K562 (cell line): Measurements from ENCODE around the gene MRPL3. TPM values are rescaled to one million over a fixed set of nuclear protein-coding genes. Genes with fewer than 3 reads are reported as not detected.

Experiments
- ATAC-seq: fragments of 200-7000 bp; cut with Tn5 transposase; 3 replicates; pipeline ENCODE4 v1.9.1; 2020; ENCODE audit warnings: moderate library complexity
- BruUV-seq: library from RNA; stranded (reverse); fragments of 400-500 nt; replicated peaks from 2 replicates; lab custom pipeline; 2021; lab: Mats Ljungman, UMichigan
- CTCF ChIA-PET: fragments of 300-600 bp; formaldehyde crosslinking; extraction: SDS; loops from one replicate; lab custom pipeline; 2021; ENCODE audit warnings: low intra/inter-chr PET ratio; lab: Yijun Ruan, JAX
- POLR2A ChIA-PET: fragments of 300-600, 350-650 bp; sonication (Branson Sonifier 250); formaldehyde crosslinking; extraction: SDS; loops from one replicate; lab custom pipeline; 2021; ENCODE audit warnings: antibody characterized with exemption, inconsistent platforms; lab: Yijun Ruan, JAX
- DNase-seq, 4 experiments: peaks; one replicate each; pipeline versions ENCODE4 v3.0.0 to v3.0.0-alpha.2; 2011 to 2018; ENCODE audit warnings: low spot score in 3 of 4, mixed read lengths in 3 of 4; ENCODE audit errors: extremely low read depth in 1 of 4
- FAIRE-seq: peaks from 2 replicates; lab custom pipeline; 2011; peaks lifted over from hg19 to GRCh38; lab: Jason Lieb, UNC
- H2AFZ ChIP-seq: 2 replicates; pipeline ENCODE4 v1.6.0; 2011; ENCODE audit warnings: low read depth, low read length, control low read depth, inconsistent platforms
- H3K27ac ChIP-seq: fragments of 200-600 bp; 3 replicates; pipeline ENCODE4 v1.8.0; 2011; ENCODE audit warnings: low read depth, mild to moderate bottlenecking, control low read depth, inconsistent platforms, low read length, moderate library complexity, mixed read lengths; ENCODE audit errors: extremely low read depth
- H3K27me3 ChIP-seq, 2 experiments: fragments of 300-600 bp in 1 of 2; 2 replicates in 1 of 2; 3 replicates in 1 of 2; pipeline versions ENCODE4 v1.6.0 to v1.8.0; 2011; ENCODE audit warnings: inconsistent platforms in 2 of 2, low read length in 2 of 2, mild to moderate bottlenecking in 1 of 2, mixed read lengths in 1 of 2, moderate library complexity in 1 of 2; ENCODE audit not compliant: control insufficient read depth in 2 of 2, insufficient read depth in 2 of 2
- H3K36me3 ChIP-seq: fragments of 300-600 bp; 3 replicates; pipeline ENCODE4 v1.8.0; 2011; ENCODE audit warnings: mild to moderate bottlenecking, low read length, inconsistent platforms; ENCODE audit not compliant: control insufficient read depth, insufficient read depth
- H3K4me1 ChIP-seq, 2 experiments: fragments of 200-600 bp in 1 of 2; replicated peaks in 1 of 2; 2 replicates in 1 of 2; 3 replicates in 1 of 2; pipeline versions ENCODE4 v1.5.1 to v1.8.0; 2011; ENCODE audit warnings: inconsistent platforms in 2 of 2, low read length in 2 of 2, mild to moderate bottlenecking in 1 of 2, mixed read lengths in 1 of 2, moderate library complexity in 1 of 2; ENCODE audit not compliant: control insufficient read depth in 2 of 2, insufficient read depth in 2 of 2
- H3K4me2 ChIP-seq: 2 replicates; pipeline ENCODE4 v1.6.1; 2011; ENCODE audit warnings: low read length, control low read depth, inconsistent platforms, mixed read lengths; ENCODE audit not compliant: insufficient read depth
- H3K4me3 ChIP-seq: fragments of 200-600 bp; sonication (generic), shearing (Covaris generic); 2 replicates; pipeline ENCODE4 v1.5.1; 2016; ENCODE audit warnings: control low read depth, inconsistent platforms
- H3K79me2 ChIP-seq: fragments of 200-600 bp; 3 replicates; pipeline ENCODE4 v1.8.0; 2011; ENCODE audit warnings: low read length, inconsistent platforms; ENCODE audit not compliant: control insufficient read depth, insufficient read depth
- H3K9ac ChIP-seq, 2 experiments: 2 replicates each; pipeline versions ENCODE4 v1.6.0 to v1.6.1; 2011; ENCODE audit warnings: low read depth in 2 of 2, low read length in 2 of 2, control low read depth in 1 of 2, inconsistent platforms in 1 of 2, mild to moderate bottlenecking in 1 of 2, mixed read lengths in 1 of 2; ENCODE audit not compliant: insufficient read depth in 1 of 2
- H3K9me1 ChIP-seq: one replicate; pipeline ENCODE4 v1.6.0; 2011; ENCODE audit warnings: inconsistent platforms, mild to moderate bottlenecking, low read length, moderate library complexity; ENCODE audit not compliant: control insufficient read depth, insufficient read depth
- H3K9me3 ChIP-seq: replicated peaks from 2 replicates; pipeline ENCODE4 v1.5.1; 2011; ENCODE audit warnings: low read depth, low read length, inconsistent platforms; ENCODE audit not compliant: control insufficient read depth, insufficient read depth
- H4K20me1 ChIP-seq: replicated peaks from 2 replicates; pipeline ENCODE4 v1.6.1; 2011; ENCODE audit warnings: low read length, inconsistent platforms, mixed read lengths; ENCODE audit not compliant: control insufficient read depth, insufficient read depth
- CHAMP1 ChIP-seq: fragments of 450-650 bp; IDR thresholded peaks from 2 replicates; pipeline ENCODE4 v1.6.1; 2016; ENCODE audit warnings: mild to moderate bottlenecking
- CREB1 ChIP-seq, 2 experiments: sonication (generic) in 1 of 2; formaldehyde crosslinking in 1 of 2; IDR thresholded peaks; 2 replicates each; pipeline versions ENCODE4 v1.6.1 to v1.8.0; 2012 to 2022; ENCODE audit warnings: inconsistent platforms in 1 of 2, mild to moderate bottlenecking in 1 of 2, missing genetic modification reagents in 1 of 2, moderate library complexity in 1 of 2
- IFI16 ChIP-seq: fragments of 250-450 bp; sonication (Bioruptor Pico); IDR thresholded peaks from 2 replicates; pipeline ENCODE4 v2.1.2; 2022; ENCODE audit warnings: mild to moderate bottlenecking, inconsistent platforms
- MTF1 ChIP-seq: fragments of 250-450 bp; sonication (Bioruptor Pico); IDR thresholded peaks from 2 replicates; pipeline ENCODE4 v1.9.0; 2021; ENCODE audit warnings: moderate library complexity, mild to moderate bottlenecking, inconsistent platforms, borderline replicate concordance
- POLR3G ChIP-seq: IDR thresholded peaks from 2 replicates; pipeline ENCODE4 v1.6.1; 2011; ENCODE audit not compliant: insufficient read length, insufficient replicate concordance; ENCODE audit errors: extremely low read depth
- SETDB1 ChIP-seq: IDR thresholded peaks from one replicate; pipeline ENCODE4 v1.6.1; 2012; ENCODE audit warnings: low read length, control low read depth, inconsistent platforms
- SMARCC2 ChIP-seq: fragments of 450-650 bp; IDR thresholded peaks from 2 replicates; pipeline ENCODE4 v1.6.1; 2017; ENCODE audit warnings: antibody characterized with exemption, moderate library complexity, mild to moderate bottlenecking, low read depth
- ZNF197 ChIP-seq: fragments of 200-800 bp; sonication (Bioruptor generic); IDR thresholded peaks from 2 replicates; pipeline ENCODE4 v1.6.1; 2016; ENCODE audit warnings: low read depth, missing genetic modification characterization, missing compliant biosample characterization
- WGBS: fragments of 100-300 bp; shearing (Covaris generic); methylation state at CpG from one replicate; pipeline ENCODE4 v1.1.6; 2016; ENCODE audit warnings: low coverage, mixed read lengths; ENCODE audit not compliant: insufficient coverage; ENCODE audit errors: missing lambda C conversion rate; 5-methylcytosine and 5-hydroxymethylcytosine counted together
- in situ Hi-C: fragments of 300-500 bp; cut with MboI; formaldehyde crosslinking; loops from 4 replicates; pipeline ENCODE4 v1.15.0; 2018; ENCODE audit warnings: inconsistent platforms, mixed read lengths
- intact Hi-C: fragments of 100-400 bp; cut with micrococcal nuclease; formaldehyde crosslinking; loops from 2 replicates; pipeline ENCODE4 v1.14.2; 2022
- polyA plus RNA-seq, 8 experiments: library from polyadenylated mRNA; depleted of rRNA in 4 of 8; stranded (reverse) in 5 of 8; unstranded in 3 of 8; fragments of >200 nt; fragmentation: Nextera tagmentation in 2 of 8; fragmentation: Illumina TruSeq in 1 of 8; extraction: Ambion mirVana in 2 of 8; extraction: Trizol in 1 of 8; gene quantifications; 2 replicates each; pipeline versions ENCODE4 v1.2.1 to v1.2.3, GENCODE V29; 2011 to 2014; ENCODE audit warnings: inconsistent platforms in 1 of 8, missing spikeins in 1 of 8
- total RNA-seq, 7 experiments: library from RNA; depleted of rRNA in 6 of 7; stranded (reverse); fragments of >200 nt in 6 of 7; fragmentation: Illumina TruSeq in 2 of 7; extraction: Trizol in 2 of 7; gene quantifications; 2 replicates each; pipeline versions ENCODE4 v1.2.1 to v1.2.3, GENCODE V29; 2011 to 2021; ENCODE audit warnings: low replicate concordance in 1 of 7
- TF ChIP-seq, protein P1 (sequence below): fragments of 450-650 bp; IDR thresholded peaks from 2 replicates; pipeline ENCODE4 v1.6.1; 2017; ENCODE audit warnings: mild to moderate bottlenecking, moderate library complexity
- TF ChIP-seq, protein P2 (sequence below): fragments of 450-650 bp; IDR thresholded peaks from 2 replicates; pipeline ENCODE4 v1.6.1; 2016; ENCODE audit warnings: antibody characterized with exemption

Gene MRPL3
- total and polyA plus RNA-seq, 9 of the 15 experiments (the other 6 are each of a cell fraction or from before 2014, with no cell fraction given) = 81.7 to 340 (median 190) TPM

DNA sequence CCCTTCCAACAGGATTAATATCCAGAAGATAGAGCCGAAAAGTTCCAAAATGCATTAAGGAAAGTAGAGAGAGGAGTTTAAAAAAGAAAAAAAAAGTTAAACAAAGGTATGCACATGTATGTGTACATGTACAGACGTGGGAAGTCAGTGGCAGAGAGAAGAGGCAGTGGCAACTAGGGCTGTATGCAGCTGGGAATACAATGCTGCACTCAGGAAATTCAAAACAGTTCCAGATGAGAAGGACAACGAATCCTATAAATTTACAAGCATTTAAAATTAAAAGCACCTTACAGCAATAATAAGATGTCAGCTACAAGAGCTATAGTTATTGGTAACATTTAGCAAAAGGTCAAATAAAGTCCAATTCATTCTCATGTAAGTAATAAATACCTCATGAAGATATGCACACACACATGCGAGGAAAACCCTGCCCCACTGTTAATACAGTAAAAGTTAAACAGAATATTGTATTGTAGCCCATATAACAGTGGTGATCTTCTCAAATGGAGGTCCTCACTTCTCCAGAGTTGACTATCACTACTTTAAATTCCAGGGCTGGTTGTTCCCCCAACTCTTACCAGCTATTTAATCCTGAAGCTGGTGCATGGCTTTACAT, 18.2 kb downstream of the MRPL3 start:
- Histone ChIP-seq H3K9ac (no peak overlapping the region), H4K20me1 (no peaks in the 10 kb centered on the region), H3K27me3 (no peaks in the 10 kb centered on the region), H3K4me1 (no peaks in the 10 kb centered on the region), H3K79me2 (peaks cover 28% of the 10 kb centered on the region), H3K36me3 (peaks cover 59% of the 10 kb centered on the region; the same call in 2 of the 3 replicates), H3K27ac (no peak overlapping the region), H2AFZ (no peak overlapping the region), H3K4me3 (no peak overlapping the region), H3K4me2 (no peak overlapping the region), H3K9me3 (no peaks in the 10 kb centered on the region), H3K9me1 (no peaks in the 10 kb centered on the region)
- in situ Hi-C loops (loop anchor here (25.0 kb wide), 1 partner anchor 447 kb away; the partner anchor contains the start of genes ASTE1 and NEK11), intact Hi-C loops (no loop called here)
- no peak for DNase-seq
- TF ChIP-seq, protein P1, sequence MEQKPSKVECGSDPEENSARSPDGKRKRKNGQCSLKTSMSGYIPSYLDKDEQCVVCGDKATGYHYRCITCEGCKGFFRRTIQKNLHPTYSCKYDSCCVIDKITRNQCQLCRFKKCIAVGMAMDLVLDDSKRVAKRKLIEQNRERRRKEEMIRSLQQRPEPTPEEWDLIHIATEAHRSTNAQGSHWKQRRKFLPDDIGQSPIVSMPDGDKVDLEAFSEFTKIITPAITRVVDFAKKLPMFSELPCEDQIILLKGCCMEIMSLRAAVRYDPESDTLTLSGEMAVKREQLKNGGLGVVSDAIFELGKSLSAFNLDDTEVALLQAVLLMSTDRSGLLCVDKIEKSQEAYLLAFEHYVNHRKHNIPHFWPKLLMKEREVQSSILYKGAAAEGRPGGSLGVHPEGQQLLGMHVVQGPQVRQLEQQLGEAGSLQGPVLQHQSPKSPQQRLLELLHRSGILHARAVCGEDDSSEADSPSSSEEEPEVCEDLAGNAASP = no peak
- TF ChIP-seq, protein P2, sequence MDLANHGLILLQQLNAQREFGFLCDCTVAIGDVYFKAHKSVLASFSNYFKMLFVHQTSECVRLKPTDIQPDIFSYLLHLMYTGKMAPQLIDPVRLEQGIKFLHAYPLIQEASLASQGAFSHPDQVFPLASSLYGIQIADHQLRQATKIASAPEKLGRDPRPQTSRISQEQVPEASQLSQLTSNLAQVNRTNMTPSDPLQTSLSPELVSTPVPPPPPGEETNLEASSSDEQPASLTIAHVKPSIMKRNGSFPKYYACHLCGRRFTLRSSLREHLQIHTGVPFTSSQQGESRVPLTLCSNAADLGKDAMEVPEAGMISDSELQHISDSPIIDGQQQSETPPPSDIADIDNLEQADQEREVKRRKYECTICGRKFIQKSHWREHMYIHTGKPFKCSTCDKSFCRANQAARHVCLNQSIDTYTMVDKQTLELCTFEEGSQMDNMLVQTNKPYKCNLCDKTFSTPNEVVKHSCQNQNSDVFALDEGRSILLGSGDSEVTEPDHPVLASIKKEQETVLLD = no peak
- TF ChIP-seq CREB1 (IDR thresholded peaks at IDR 0.05) (no peak), CREB1 (CRISPR knock-in tag; IDR thresholded peaks at IDR 0.05) (no peak), SMARCC2 (no peak), CHAMP1 (no peak), SETDB1 (no peak), IFI16 (CRISPR knock-in tag) (no peak), MTF1 (no peak), ZNF197 (CRISPR knock-in tag) (no peak), POLR3G (no peak)
- 98% methylated on average over 4 of the region's 4 CpGs for WGBS
- ATAC-seq = no peak
- no TSS peak for BruUV-seq
- ChIA-PET POLR2A (no interaction called here), CTCF (no interaction called here)
- no peak for FAIRE-seq
